NCI-H2029 (cell line): ENCODE measurements around the gene GPC6.
"Not testable (repeated sequence)": the region's sequence is repeated elsewhere in the genome, so short reads cannot be mapped to it uniquely, and the experiment has no call there.

Source experiments
- DNase-seq: peaks from one replicate; lab custom pipeline; 2025; lab: John Stamatoyannopoulos, UW

GPC6 gene

GRCh38 chr13:94301487-94301886 is 1074.9 kb downstream of the GPC6 start:
- no peak for DNase-seq

- not testable (repeated sequence) for DNase-seq
Measured at GRCh38 chr13:94302847-94303565, 1076.4 kb downstream of the GPC6 start.

GRCh38 chr13:94303644-94304174 is 1077.1 kb downstream of the GPC6 start:
- no peak for DNase-seq

GRCh38 chr13:94305033-94305432 is 1078.4 kb downstream of the GPC6 start:
- DNase-seq, result no peak

GRCh38 chr13:94305463-94305862 is 1078.9 kb downstream of the GPC6 start:
- DNase-seq, result no peak

GRCh38 chr13:94305934-94306333 is 1079.3 kb downstream of the GPC6 start:
- no peak for DNase-seq

- no peak for DNase-seq
Measured at GRCh38 chr13:94308832-94309231, 1082.2 kb downstream of the GPC6 start.

- no peak for DNase-seq
Measured at GRCh38 chr13:94309576-94309975, 1083.0 kb downstream of the GPC6 start.

GRCh38 chr13:94309997-94310855 is 1083.6 kb downstream of the GPC6 start:
- no peak for DNase-seq

GRCh38 chr13:94311893-94312292 is 1085.3 kb downstream of the GPC6 start:
- no peak for DNase-seq

GRCh38 chr13:94312511-94313216 is 1086.1 kb downstream of the GPC6 start:
- DNase-seq, result no peak

- DNase-seq, result no peak
Measured at GRCh38 chr13:94313321-94313910, 1086.8 kb downstream of the GPC6 start.

- DNase-seq, result no peak
Measured at GRCh38 chr13:94313926-94314325, 1087.3 kb downstream of the GPC6 start.

GRCh38 chr13:94315188-94315587 is 1088.6 kb downstream of the GPC6 start:
- no peak for DNase-seq

- no peak for DNase-seq
Measured at GRCh38 chr13:94317063-94317491, 1090.5 kb downstream of the GPC6 start.

- DNase-seq, result no peak
Measured at GRCh38 chr13:94318418-94318817, 1091.8 kb downstream of the GPC6 start.

GRCh38 chr13:94319501-94319900 is 1092.9 kb downstream of the GPC6 start:
- no peak for DNase-seq

- DNase-seq, result no peak
Measured at GRCh38 chr13:94322925-94323763, 1096.5 kb downstream of the GPC6 start.

GRCh38 chr13:94323764-94324758 is 1097.5 kb downstream of the GPC6 start:
- no peak for DNase-seq
